Stomach (tissue), 4 donors: ENCODE data around the gene MCC.

ENCODE experiments used
- CTCF ChIP-seq, 7 experiments: fragments of 450-650 bp in 4 of 7; fragments of 200-600 bp in 3 of 7; sonication (generic) in 3 of 7; IDR thresholded peaks; one replicate each; pipeline ENCODE4 v1.5.1; 2016 to 2019; ENCODE audit warnings: antibody characterized with exemption in 7 of 7, control low read depth in 2 of 7, mild to moderate bottlenecking in 1 of 7
- POLR2A ChIP-seq, 4 donors: fragments of 450-650 bp; IDR thresholded peaks; one replicate each; pipeline ENCODE4 v1.6.1; 2016; ENCODE audit warnings: antibody characterized with exemption in 4 of 4, control low read depth in 2 of 4, mild to moderate bottlenecking in 1 of 4, moderate library complexity in 1 of 4

- TF ChIP-seq CTCF (IDR thresholded peaks at IDR 0.05), result no peak
- no peak for TF ChIP-seq POLR2A (IDR thresholded peaks at IDR 0.05)
Measured at GRCh38 chr5:113166261-113166660, 322.0 kb downstream of the MCC start.
